ENCODE results near the gene SUSD1. TPM values are rescaled to one million over a fixed set of nuclear protein-coding genes. Genes with fewer than 3 reads are reported as not detected.

Gene SUSD1
- total RNA-seq, 1 experiment from 2014 or later = 7.9 TPM

GRCh38 chr9:112084907-112085306 lies 90.2 kb downstream of the SUSD1 start:
- H3K36me3 ChIP-seq (ENCODE audit: control insufficient read depth in 1 of 2, insufficient read depth in 2 of 2, low read length in 2 of 2) = no peaks in the 10 kb centered on the region
- H3K9me3 ChIP-seq (ENCODE audit: control insufficient read depth in 1 of 2, insufficient read depth in 1 of 2, low read depth in 1 of 2, low read length in 2 of 2) = no peaks in the 10 kb centered on the region
- H3K4me1 ChIP-seq (ENCODE audit: control insufficient read depth in 1 of 2, insufficient read depth in 2 of 2, low read length in 2 of 2) = no peaks in the 10 kb centered on the region
- TF ChIP-seq CBX3 (IDR thresholded peaks at IDR 0.05; ENCODE audit: low read depth) = no peak
- no peaks in the 10 kb centered on the region for H4K20me1 ChIP-seq (ENCODE audit: insufficient read depth)
- H3K27me3 ChIP-seq (ENCODE audit: insufficient read depth, low read length) = no peaks in the 10 kb centered on the region
- H3K9ac ChIP-seq (ENCODE audit: low read length) = no peak overlapping the region
- POLR2A ChIA-PET = no interaction called here
- intact Hi-C loops (cut with micrococcal nuclease) = loop anchor here (5.0 kb wide), 1 partner anchor 707 kb away; no protein-coding TSS in a partner anchor
- H3K4me3 ChIP-seq (replicated peaks in 1 of 2; ENCODE audit: low read depth in 1 of 2, low read length in 2 of 2) = no peak overlapping the region
- CTCF ChIA-PET = interaction anchor here (0.8 to 2.2 kb wide), 4 partner anchors 10 to 487 kb away, joined by 3 to 7 read pairs (median 4); no protein-coding TSS in a partner anchor
- no peak for DNase-seq (ENCODE audit: low read depth, low spot score)
- RAD21 ChIA-PET (ENCODE audit: low non-redundant PET in 1 of 2, low total read pairs in 2 of 2, uncharacterized antibody in 2 of 2, unreplicated experiment in 2 of 2) = interaction anchor here in 1 of 2 experiments (0.6 kb wide), 1 partner anchor 193 kb away, joined by 3 read pairs; no protein-coding TSS in a partner anchor
- no peak overlapping the region for H3K27ac ChIP-seq (ENCODE audit: low read depth, low read length)
- H3K79me2 ChIP-seq (ENCODE audit: insufficient read depth, low read length) = no peaks in the 10 kb centered on the region
- H3K9me2 ChIP-seq (ENCODE audit: insufficient read depth) = no peaks in the 10 kb centered on the region
- no peak overlapping the region for H3K4me2 ChIP-seq (ENCODE audit: low read length)
- no TSS peak for BruUV-seq (replicated peaks)
- no peak overlapping the region for H2AFZ ChIP-seq (ENCODE audit: low read depth, low read length, poor library complexity, severe bottlenecking)
- no peak for ATAC-seq

GRCh38 chr9:112084334-112084733 lies 90.8 kb downstream of the SUSD1 start:
- no TSS peak for BruUV-seq (replicated peaks)
- Histone ChIP-seq H4K20me1 (ENCODE audit: insufficient read depth) (no peaks in the 10 kb centered on the region), H3K9me3 (ENCODE audit: control insufficient read depth in 1 of 2, insufficient read depth in 1 of 2, low read depth in 1 of 2, low read length in 2 of 2) (no peaks in the 10 kb centered on the region), H3K4me1 (ENCODE audit: control insufficient read depth in 1 of 2, insufficient read depth in 2 of 2, low read length in 2 of 2) (no peaks in the 10 kb centered on the region), H3K9ac (ENCODE audit: low read length) (no peak overlapping the region), H3K36me3 (ENCODE audit: control insufficient read depth in 1 of 2, insufficient read depth in 2 of 2, low read length in 2 of 2) (no peaks in the 10 kb centered on the region), H3K4me3 (replicated peaks in 1 of 2; ENCODE audit: low read depth in 1 of 2, low read length in 2 of 2) (no peak overlapping the region), H3K4me2 (ENCODE audit: low read length) (no peak overlapping the region), H3K9me2 (ENCODE audit: insufficient read depth) (no peaks in the 10 kb centered on the region), H3K79me2 (ENCODE audit: insufficient read depth, low read length) (no peaks in the 10 kb centered on the region), H2AFZ (ENCODE audit: low read depth, low read length, poor library complexity, severe bottlenecking) (no peak overlapping the region), H3K27me3 (ENCODE audit: insufficient read depth, low read length) (no peaks in the 10 kb centered on the region), H3K27ac (ENCODE audit: low read depth, low read length) (no peak overlapping the region)
- POLR2A ChIA-PET = no interaction called here
- RAD21 ChIA-PET (ENCODE audit: low non-redundant PET in 1 of 2, low total read pairs in 2 of 2, uncharacterized antibody in 2 of 2, unreplicated experiment in 2 of 2) = interaction anchor here in 1 of 2 experiments (0.6 kb wide), 1 partner anchor 193 kb away, joined by 3 read pairs; no protein-coding TSS in a partner anchor
- DNase-seq (ENCODE audit: low read depth, low spot score) (no peak), ATAC-seq (no peak)
- intact Hi-C loops (cut with micrococcal nuclease) = no loop called here
- CTCF ChIA-PET = interaction anchor here (0.8 to 2.2 kb wide), 4 partner anchors 9 to 486 kb away, joined by 3 to 7 read pairs (median 4); no protein-coding TSS in a partner anchor
- TF ChIP-seq CEBPB (IDR thresholded peaks at IDR 0.05; ENCODE audit: low read depth) (no peak), FOSL1 (IDR thresholded peaks at IDR 0.05; ENCODE audit: low read depth) (no peak), MAX (IDR thresholded peaks at IDR 0.05) (no peak), REST (IDR thresholded peaks at IDR 0.05; ENCODE audit: low read depth) (no peak), ZFX (IDR thresholded peaks at IDR 0.05) (no peak), TCF7L2 (IDR thresholded peaks at IDR 0.05; ENCODE audit: borderline replicate concordance, extremely low read depth, insufficient read depth, insufficient read length) (no peak), POLR2AphosphoS5 (IDR thresholded peaks at IDR 0.05; ENCODE audit: low read depth, low read length) (no peak), SP1 (IDR thresholded peaks at IDR 0.05; ENCODE audit: low read depth) (no peak), EGR1 (IDR thresholded peaks at IDR 0.05; ENCODE audit: low read depth) (no peak), SIN3A (IDR thresholded peaks at IDR 0.05; ENCODE audit: low read depth) (no peak), YY1 (IDR thresholded peaks at IDR 0.05; ENCODE audit: extremely low read depth, insufficient replicate concordance, low read depth, low read length) (no peak), RAD21 (IDR thresholded peaks at IDR 0.05; ENCODE audit: low read depth) (no peak), ELF1 (IDR thresholded peaks at IDR 0.05; ENCODE audit: borderline replicate concordance, low read depth) (no peak), CTCF (IDR thresholded peaks at IDR 0.05 in 2 of 3, conservative IDR thresholded peaks at IDR 0.05 in 1 of 3; ENCODE audit: borderline replicate concordance in 1 of 3, insufficient read depth in 1 of 3, low read depth in 2 of 3, low read length in 2 of 3) (no peak), POLR2A (IDR thresholded peaks at IDR 0.05; ENCODE audit: borderline replicate concordance, extremely low read depth, insufficient read depth, insufficient read length) (no peak), ZNF274 (IDR thresholded peaks at IDR 0.05; ENCODE audit: low read depth, low read length) (no peak)

Data from HCT116 (cell line).